ENCODE data around the gene KIAA0232.

KIAA0232 gene

GRCh38 chr4:6753891-6754290 lies 28.6 kb upstream of the KIAA0232 start:
- no peak for TF ChIP-seq TOX (CRISPR knock-in tag; IDR thresholded peaks at IDR 0.05; ENCODE audit: borderline replicate concordance)
- no peak for TF ChIP-seq ZNF8 (CRISPR knock-in tag; IDR thresholded peaks at IDR 0.05)
- TF ChIP-seq POU6F1 (CRISPR knock-in tag; IDR thresholded peaks at IDR 0.05; ENCODE audit: borderline replicate concordance, low read depth) = no peak
- TF ChIP-seq TSHZ2 (CRISPR knock-in tag; IDR thresholded peaks at IDR 0.05) = no peak
- TF ChIP-seq CSRNP3 (CRISPR knock-in tag; IDR thresholded peaks at IDR 0.05) = no peak
- TF ChIP-seq ZC3H10 (CRISPR knock-in tag; IDR thresholded peaks at IDR 0.05) = no peak
- TF ChIP-seq ARNTL (CRISPR knock-in tag; IDR thresholded peaks at IDR 0.05; ENCODE audit: borderline replicate concordance, low read depth) = no peak
- no peak for TF ChIP-seq PATZ1 (CRISPR knock-in tag; IDR thresholded peaks at IDR 0.05; ENCODE audit: borderline replicate concordance)
- no peak for TF ChIP-seq ISL1 (CRISPR knock-in tag; IDR thresholded peaks at IDR 0.05)
- no peak for TF ChIP-seq ZNF565 (CRISPR knock-in tag; conservative IDR thresholded peaks at IDR 0.05; ENCODE audit: low read depth)
- TF ChIP-seq OSR1 (CRISPR knock-in tag; IDR thresholded peaks at IDR 0.05) = no peak
- no peak for TF ChIP-seq ZFP30 (CRISPR knock-in tag; IDR thresholded peaks at IDR 0.05)
- no peak for TF ChIP-seq GLIS3 (CRISPR knock-in tag; IDR thresholded peaks at IDR 0.05)
- TF ChIP-seq BACH2 (CRISPR knock-in tag; IDR thresholded peaks at IDR 0.05; ENCODE audit: borderline replicate concordance) = no peak
- no peak for TF ChIP-seq SNAI2 (CRISPR knock-in tag; IDR thresholded peaks at IDR 0.05)
- no peak for TF ChIP-seq PPARA (CRISPR knock-in tag; IDR thresholded peaks at IDR 0.05; ENCODE audit: borderline replicate concordance)
- no peak for TF ChIP-seq ESRRG (CRISPR knock-in tag; IDR thresholded peaks at IDR 0.05)
- TF ChIP-seq TCF4 (CRISPR knock-in tag; IDR thresholded peaks at IDR 0.05; ENCODE audit: borderline replicate concordance) = no peak
- no peak for TF ChIP-seq ZNF70 (CRISPR knock-in tag; IDR thresholded peaks at IDR 0.05)
- no peak for TF ChIP-seq CREB5 (CRISPR knock-in tag; IDR thresholded peaks at IDR 0.05; ENCODE audit: low read depth)
- ATAC-seq = no peak

- TF ChIP-seq CSDC2 (CRISPR knock-in tag; IDR thresholded peaks at IDR 0.05) (no peak), CREB5 (CRISPR knock-in tag; IDR thresholded peaks at IDR 0.05; ENCODE audit: low read depth) (no peak), ZNF8 (CRISPR knock-in tag; IDR thresholded peaks at IDR 0.05) (no peak), BACH2 (CRISPR knock-in tag; IDR thresholded peaks at IDR 0.05; ENCODE audit: borderline replicate concordance) (no peak), SNAI2 (CRISPR knock-in tag; IDR thresholded peaks at IDR 0.05) (no peak), TSHZ2 (CRISPR knock-in tag; IDR thresholded peaks at IDR 0.05) (no peak), CSRNP3 (CRISPR knock-in tag; IDR thresholded peaks at IDR 0.05) (no peak)
- ATAC-seq = no peak
Observed at GRCh38 chr4:6754481-6755087, 27.9 kb upstream of the KIAA0232 start.

Measured in SK-N-SH treated with all-trans-retinoic acid at 6 μM for 48 hours (cell line).